Activated T-cell treated with anti-CD3 and anti-CD28 coated beads, Interleukin-2, amount 50 U/mL, for 72 hours (primary cell): Measurements from ENCODE around the gene SLC16A11. TPM values are rescaled to one million over a fixed set of nuclear protein-coding genes. Genes with fewer than 3 reads are reported as not detected.

Experiments used
- total RNA-seq, 2 donors: library from RNA; stranded (reverse); gene quantifications; one replicate each; pipeline ENCODE4 v1.2.3, GENCODE V29; 2022

Gene SLC16A11
- total RNA-seq, 2 donors from 2014 or later = 2.0 to 2.9 TPM

Other genes with a start within 250 kb of the SLC16A11 start
- not detected for gene TEKT1, start 212.4 kb downstream of the SLC16A11 start, total RNA-seq
- not detected for gene ALOX12, start 48.0 kb downstream of the SLC16A11 start, total RNA-seq
- 100 to 1,000 TPM; 127 to 160 TPM for gene RNASEK, start 31.5 kb downstream of the SLC16A11 start, total RNA-seq
- 1 to 10 TPM; 1.4 to 2.0 TPM for gene BCL6B, start 21.0 kb downstream of the SLC16A11 start, total RNA-seq
- gene SLC16A13, start 8.1 kb downstream of the SLC16A11 start, total RNA-seq = 1 to 10 TPM; 5.3 to 5.5 TPM
- not detected for gene CLEC10A, start 36.2 kb upstream of the SLC16A11 start, total RNA-seq
- gene ASGR2, start 70.7 kb upstream of the SLC16A11 start, total RNA-seq = not detected
- 1 to 10 TPM; 1.5 to 2.1 TPM for gene ASGR1, start 135.3 kb upstream of the SLC16A11 start, total RNA-seq
- gene DLG4, start 175.7 kb upstream of the SLC16A11 start, total RNA-seq = 10 to 100 TPM; 16.2 to 16.7 TPM
- 100 to 1,000 TPM; 335 to 386 TPM for gene ACADVL, start 175.8 kb upstream of the SLC16A11 start, total RNA-seq
- 10 to 100 TPM; 49.5 to 54.8 TPM for gene DVL2, start 190.4 kb upstream of the SLC16A11 start, total RNA-seq
- 10 to 100 TPM; 28.9 to 32.2 TPM for gene PHF23, start 195.4 kb upstream of the SLC16A11 start, total RNA-seq
- 100 to 1,000 TPM; 244 to 246 TPM for gene GABARAP, start 198.4 kb upstream of the SLC16A11 start, total RNA-seq
- 100 to 1,000 TPM; 184 to 186 TPM for gene CTDNEP1, start 207.6 kb upstream of the SLC16A11 start, total RNA-seq
- gene ELP5, start 208.1 kb upstream of the SLC16A11 start, total RNA-seq = 10 to 100 TPM; 62.1 to 89.5 TPM
- gene CLDN7, start 218.4 kb upstream of the SLC16A11 start, total RNA-seq = 1 to 10 TPM; 1.9 to 3.1 TPM
- gene SLC2A4, start 237.6 kb upstream of the SLC16A11 start, total RNA-seq = under 1 TPM; 0.07 to 0.17 TPM